ENCODE measurements around the gene UBE2O.

Gene UBE2O

GRCh38 chr17:76452660-76453430 lies at the start of gene UBE2O:
UBE2O (minus strand) TSS chr17:76453152; CDS start chr17:76453141, 11 bp downstream.
- DNase-seq, result peak; percentile 90

GRCh38 chr17:76501827-76502307 lies 48.9 kb upstream of the UBE2O start:
- DNase-seq, result no peak

- peak; percentile 97 for DNase-seq
Measured at GRCh38 chr17:76501018-76501826, 48.3 kb upstream of the UBE2O start, which contains the start of gene RHBDF2. RHBDF2 (minus strand) TSS chr17:76501423; CDS start chr17:76481524, 19,899 bp downstream.

DNA sequence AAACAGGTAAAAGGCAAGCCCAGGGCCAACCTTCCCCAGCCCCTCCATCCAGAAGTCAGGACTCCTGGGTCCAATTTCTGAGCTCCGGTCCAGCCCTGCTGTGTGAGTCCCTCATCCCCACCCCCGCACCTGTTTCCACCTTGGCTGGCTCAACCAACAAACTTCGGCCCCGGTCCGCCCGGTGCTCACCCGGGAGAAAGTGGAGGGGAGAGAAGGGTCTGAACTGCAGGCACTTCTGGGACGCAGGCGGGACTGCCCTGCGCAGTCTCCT lies 47.7 kb upstream of the UBE2O start:
- DNase-seq, result no peak

DNA sequence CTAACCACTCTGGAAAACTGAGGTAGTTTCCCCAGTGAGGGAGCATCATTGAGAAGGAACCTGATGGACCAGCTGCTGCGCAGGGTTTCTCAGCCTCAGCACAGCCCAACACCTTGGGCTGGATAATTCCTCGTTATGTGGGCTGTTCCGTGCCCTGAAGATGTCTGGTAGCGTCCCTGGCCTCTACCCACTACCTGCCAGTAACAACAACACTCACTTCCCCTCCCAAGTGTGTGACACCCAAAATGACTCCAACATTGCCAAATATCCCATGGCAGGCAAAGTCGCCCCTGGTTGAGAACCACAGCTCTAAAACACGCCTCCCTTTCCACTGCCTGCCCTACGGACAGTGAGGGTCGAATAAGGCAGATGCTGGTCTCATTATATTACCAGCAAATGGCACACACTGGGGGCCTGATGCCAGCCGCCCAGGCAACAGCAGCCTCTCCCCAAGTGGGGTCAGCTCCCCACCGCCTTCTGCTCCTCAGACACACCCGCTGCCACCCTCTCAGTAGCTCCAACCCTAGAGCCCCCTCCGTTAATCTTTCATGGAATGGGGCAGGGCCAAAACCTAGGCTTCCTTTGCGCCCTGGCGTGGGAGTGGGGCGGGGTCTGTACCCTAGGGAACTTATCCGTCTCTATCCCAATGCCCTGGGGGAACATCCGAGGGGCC lies 47.3 kb upstream of the UBE2O start:
- DNase-seq, result no peak

DNA sequence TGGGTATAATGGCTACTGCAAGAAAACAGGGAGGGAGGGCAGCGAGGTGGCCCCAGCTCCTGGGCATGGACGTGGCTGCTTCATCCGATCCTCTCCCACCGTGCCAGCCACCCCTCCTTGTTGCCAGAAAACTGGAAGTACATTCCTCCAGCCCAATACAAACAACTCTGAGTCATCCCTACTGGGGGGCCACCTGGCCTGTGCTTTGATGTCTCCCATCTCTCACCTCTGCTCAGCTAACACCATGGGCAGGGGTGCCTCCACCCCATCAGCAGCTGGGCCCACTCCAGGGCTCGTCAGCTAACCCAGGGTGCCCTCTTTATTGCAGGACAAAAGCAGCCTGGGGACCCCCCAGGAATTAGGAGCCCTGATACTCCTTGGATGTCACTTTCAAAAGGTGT lies 46.3 kb upstream of the UBE2O start:
- DNase-seq, result no peak

DNA sequence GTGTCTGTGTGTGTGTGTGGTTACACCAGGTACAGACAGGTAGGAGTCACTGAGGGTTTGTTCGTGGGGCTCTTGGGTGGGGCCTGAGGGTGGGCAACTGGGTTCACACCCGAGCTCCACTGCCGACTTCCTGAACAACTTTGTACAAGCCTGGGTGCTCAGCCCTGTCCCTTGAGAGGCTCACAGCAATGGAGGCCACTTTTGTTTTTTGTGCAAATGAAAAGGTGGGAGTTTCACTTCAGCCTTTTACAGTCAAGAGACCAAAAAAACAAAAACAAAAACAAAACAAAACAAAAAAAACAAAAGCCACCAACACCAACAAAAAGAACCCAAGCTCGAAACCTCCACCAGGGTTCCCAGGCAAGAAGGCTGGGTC lies 45.9 kb upstream of the UBE2O start:
- DNase-seq, result peak; percentile 22

DNA sequence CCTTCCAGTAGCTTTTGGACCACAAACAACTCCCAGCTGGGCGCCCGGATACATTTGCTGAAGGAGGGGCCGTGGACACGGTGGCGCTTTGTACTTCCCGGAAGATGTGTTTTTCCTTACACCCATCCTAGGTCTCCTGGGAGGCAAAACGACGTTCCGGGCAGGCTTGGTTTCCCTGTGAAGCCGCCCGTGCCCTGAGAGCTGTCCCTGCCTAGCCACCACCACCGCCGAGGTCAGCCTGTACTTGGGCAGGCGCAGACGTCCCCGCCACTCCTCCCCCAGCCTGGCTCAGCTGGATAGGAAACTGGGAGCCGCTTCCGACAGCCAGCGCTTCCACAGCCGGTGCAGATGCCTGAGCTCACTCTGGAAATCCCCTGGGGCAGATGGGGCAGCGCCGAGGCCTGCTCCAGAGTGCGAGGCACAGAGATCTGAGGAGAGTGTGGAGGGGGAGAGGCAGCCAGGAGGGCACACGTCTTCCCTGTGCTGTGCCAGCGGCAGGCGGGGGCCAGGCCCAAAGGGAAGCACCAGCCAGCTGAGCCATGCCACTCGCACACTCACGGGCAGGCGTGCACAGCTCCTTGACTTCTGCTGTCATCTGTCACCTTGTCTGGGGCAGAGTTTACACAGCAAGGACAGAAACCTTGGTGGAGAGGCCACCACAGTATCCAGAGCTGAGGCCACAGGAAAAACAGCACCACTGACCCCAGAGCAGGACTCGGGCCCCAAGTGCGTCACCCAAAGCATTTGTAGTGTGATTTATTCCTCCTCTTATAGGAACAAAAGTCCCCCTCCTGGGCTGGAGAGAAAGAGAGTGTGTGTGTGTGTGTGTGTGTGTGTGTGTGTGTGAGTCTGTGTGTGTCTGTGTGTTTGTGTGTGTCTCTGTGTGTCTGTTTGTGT lies 45.3 kb upstream of the UBE2O start:
- no peak for DNase-seq

DNA sequence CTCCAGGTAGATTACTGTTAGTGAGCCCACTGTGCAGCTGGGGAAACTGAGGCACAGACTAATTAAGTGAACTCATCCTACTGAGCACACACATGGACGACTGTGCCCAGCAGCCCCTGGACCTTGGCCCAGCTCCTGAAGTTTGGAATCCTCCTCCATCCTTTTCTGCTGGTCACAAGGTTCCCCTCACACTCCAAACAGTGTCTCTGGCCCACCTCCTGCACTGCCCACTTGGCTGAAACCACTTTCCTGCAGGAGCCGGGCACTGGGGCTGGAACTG lies 44.7 kb upstream of the UBE2O start:
- DNase-seq, result no peak

DNA sequence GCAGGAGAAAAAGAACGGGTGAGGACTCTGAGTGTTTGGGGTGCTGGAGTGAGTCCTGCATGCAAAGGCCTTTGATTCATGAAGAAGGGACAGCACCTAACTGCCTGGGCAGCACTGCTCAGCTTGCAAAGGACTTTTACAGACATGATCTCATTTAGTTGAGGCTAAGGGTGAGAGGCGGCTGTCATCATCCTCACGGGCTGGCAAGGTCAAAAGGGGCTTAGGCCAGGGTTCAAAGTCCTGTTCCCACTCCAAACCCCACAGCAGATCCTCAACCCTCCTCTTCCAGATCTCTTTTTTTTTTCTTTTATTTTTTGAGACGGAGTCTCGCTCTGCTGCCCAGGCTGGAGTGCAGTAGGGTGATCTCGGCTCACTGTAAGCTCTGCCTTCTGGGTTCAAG lies 43.5 kb upstream of the UBE2O start:
- DNase-seq, result no peak

- DNase-seq, result no peak
Measured at GRCh38 chr17:76495663-76496400, 42.9 kb upstream of the UBE2O start.

- DNase-seq, result peak; percentile 45
Measured at GRCh38 chr17:76493505-76494167, 40.7 kb upstream of the UBE2O start.

GRCh38 chr17:76492989-76493501 lies 40.1 kb upstream of the UBE2O start:
- DNase-seq, result peak; percentile 30

- no peak for DNase-seq
Measured at GRCh38 chr17:76492123-76492988, 39.4 kb upstream of the UBE2O start.

DNA sequence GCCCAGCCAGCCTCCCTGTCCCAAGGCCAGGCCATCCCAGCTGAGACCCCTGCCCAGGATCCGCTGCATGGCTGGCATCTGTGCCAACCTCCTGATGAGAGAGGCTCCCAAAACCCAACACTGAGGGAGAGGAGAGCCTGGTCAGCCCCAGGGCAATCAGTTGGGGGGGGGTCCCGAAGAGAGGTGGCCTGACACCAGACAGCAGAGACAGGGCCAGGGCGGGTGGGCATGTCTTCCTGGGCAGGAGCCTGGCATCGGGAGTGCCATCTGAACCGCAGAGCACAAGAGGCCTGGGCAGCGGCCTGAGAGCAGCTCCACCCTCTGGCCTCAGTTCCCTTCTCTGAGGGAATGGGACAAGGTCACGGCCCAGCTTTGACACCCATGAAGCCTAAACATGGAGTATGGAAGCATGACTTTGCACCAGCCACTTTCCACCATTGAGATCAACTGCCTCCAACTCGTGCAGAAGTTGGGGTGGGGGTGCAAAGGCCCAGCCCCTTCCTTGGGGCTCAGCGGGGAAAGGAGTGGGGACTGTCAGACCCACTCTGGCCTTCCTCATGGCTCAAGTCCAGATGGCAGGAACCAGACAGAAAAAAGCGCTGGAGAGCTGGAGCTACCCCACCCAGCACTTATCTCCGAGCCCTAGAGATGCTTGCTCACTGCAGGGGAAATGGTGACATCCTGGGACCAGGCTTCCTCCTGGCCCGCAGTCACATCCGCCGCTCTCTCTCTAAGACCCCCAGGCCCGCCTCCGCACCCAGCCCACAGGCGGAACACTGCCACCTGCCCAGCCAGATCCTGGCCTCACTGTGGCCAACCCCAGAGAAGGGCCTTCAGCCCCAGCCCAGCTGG lies 38.5 kb upstream of the UBE2O start:
- peak; percentile 21 for DNase-seq

DNA sequence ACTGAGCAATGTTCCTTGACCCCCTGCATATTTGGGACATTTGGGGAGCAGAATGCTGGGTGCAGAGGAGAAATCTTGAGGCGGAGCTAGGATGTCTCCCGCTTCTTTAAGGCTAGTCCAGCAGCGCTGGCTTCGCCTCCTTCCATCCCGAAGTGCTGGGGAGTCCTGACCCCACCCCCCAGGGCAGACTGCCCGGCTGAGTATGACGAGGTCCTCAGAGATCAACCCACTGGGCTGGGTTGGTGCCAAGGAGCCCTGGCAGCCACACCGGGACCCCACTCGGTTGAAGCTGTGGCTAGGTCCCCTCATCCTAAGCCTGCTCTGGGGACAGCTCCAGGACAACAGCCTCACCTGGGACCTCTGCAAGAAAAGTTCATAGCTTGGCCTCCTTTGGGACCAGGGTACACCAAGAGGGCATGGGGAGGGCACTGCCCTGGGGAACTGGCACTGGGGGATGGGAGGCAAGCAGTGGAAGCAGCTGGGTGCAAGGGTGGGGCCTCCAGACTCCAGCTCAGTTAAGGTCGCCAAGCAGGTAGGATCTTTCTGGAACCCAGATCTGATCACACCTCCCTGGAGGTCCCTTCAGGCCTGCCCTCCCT lies 37.3 kb upstream of the UBE2O start:
- DNase-seq, result no peak

DNA sequence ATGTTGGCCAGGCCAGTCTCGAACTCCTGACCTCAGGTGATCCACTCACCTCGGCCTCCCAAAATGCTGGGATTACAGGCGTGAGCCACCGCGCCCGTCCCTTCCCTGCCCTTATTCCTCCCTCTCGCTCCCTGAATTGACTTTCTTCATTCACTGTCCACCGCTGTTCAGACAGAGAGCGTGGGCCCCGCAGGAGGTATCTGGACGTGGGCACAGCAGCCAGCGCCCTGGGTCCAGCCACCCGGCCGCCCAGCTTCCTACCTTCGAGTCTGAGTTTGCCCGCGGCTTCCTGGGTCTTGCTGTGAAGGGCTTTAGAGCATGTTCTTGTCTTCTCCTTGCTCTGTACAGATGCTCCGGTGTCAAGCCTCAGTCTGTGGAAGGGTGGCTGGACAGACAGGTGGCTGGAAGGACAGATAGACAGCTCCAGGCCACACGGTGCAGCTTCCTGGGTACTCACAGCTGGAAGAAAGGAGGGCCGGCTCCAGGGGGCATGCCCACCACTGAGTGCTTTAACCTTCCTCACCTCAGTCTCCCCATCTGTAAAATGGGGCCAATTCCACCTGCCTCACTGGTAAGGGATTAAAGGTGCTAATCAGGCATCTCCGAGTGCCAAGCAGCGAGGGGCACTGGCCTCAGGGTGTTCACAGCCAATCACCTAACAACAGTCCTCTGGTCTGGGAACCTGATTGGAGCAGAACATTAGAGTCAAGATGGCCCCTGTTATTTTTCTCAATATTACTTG lies 34.7 kb upstream of the UBE2O start:
- DNase-seq, result no peak

- no peak for DNase-seq
Measured at GRCh38 chr17:76485569-76485968, 32.6 kb upstream of the UBE2O start.

All from activated gamma-delta T cell treated with Interleukin-2 at 50 U/mL for 16 hours (primary cell).